Neural progenitor cell (in vitro differentiated cells): Measurements from ENCODE around the gene WDR20. TPM values are rescaled to one million over a fixed set of nuclear protein-coding genes. Genes with fewer than 3 reads are reported as not detected.
"Not testable (repeated sequence)": the region's sequence is repeated elsewhere in the genome, so short reads cannot be mapped to it uniquely, and the experiment has no call there.

Experiments used
- DNase-seq: peaks from one replicate; pipeline ENCODE4 v3.0.0-alpha.2; 2016; ENCODE audit warnings: low spot score
- H2AFZ ChIP-seq: fragments of 200-600 bp; sonication (generic); replicated peaks from 2 replicates; pipeline ENCODE4 v1.6.1; 2016; ENCODE audit warnings: antibody characterized with exemption
- H3F3A ChIP-seq: fragments of 200-600 bp; sonication (generic); 2 replicates; pipeline ENCODE4 v1.6.1; 2016; ENCODE audit warnings: antibody characterized with exemption, low read depth
- H3K27ac ChIP-seq: fragments of 200-600 bp; sonication (generic); 2 replicates; pipeline ENCODE4 v1.5.1; 2016; ENCODE audit warnings: mild to moderate bottlenecking
- H3K27me3 ChIP-seq: fragments of 200-600 bp; sonication (generic); 2 replicates; pipeline ENCODE4 v1.6.1; 2016; ENCODE audit warnings: mild to moderate bottlenecking, moderate library complexity
- H3K36me3 ChIP-seq: fragments of 200-600 bp; sonication (generic); 2 replicates; pipeline ENCODE4 v1.5.1; 2016
- H3K4me1 ChIP-seq: fragments of 200-600 bp; sonication (generic); 2 replicates; pipeline ENCODE4 v1.6.1; 2016; ENCODE audit warnings: mixed run types
- H3K4me2 ChIP-seq: fragments of 200-600 bp; sonication (generic); 2 replicates; pipeline ENCODE4 v1.6.1; 2016
- H3K4me3 ChIP-seq: fragments of 200-600 bp; sonication (generic); 2 replicates; pipeline ENCODE4 v1.5.1; 2016
- H3K79me2 ChIP-seq: fragments of 200-600 bp; sonication (generic); 2 replicates; pipeline ENCODE4 v1.6.1; 2016; ENCODE audit warnings: low read depth
- H3K9ac ChIP-seq: fragments of 200-600 bp; sonication (generic); 2 replicates; pipeline ENCODE4 v1.6.1; 2016
- H3K9me3 ChIP-seq: fragments of 200-600 bp; sonication (generic); 2 replicates; pipeline ENCODE4 v1.5.1; 2016; ENCODE audit warnings: low read depth
- H4K20me1 ChIP-seq: fragments of 200-600 bp; sonication (generic); 2 replicates; pipeline ENCODE4 v1.6.1; 2016; ENCODE audit warnings: low read depth
- H3K27ac Mint-ChIP-seq: 3 replicates; pipeline ENCODE4 v1.8.0; 2021; ENCODE audit warnings: mixed read lengths
- H3K27me3 Mint-ChIP-seq: 2 replicates; pipeline ENCODE4 v1.8.0; 2022; ENCODE audit warnings: low read depth, mild to moderate bottlenecking, inconsistent platforms, moderate library complexity, mixed read lengths; ENCODE audit not compliant: insufficient read depth
- H3K36me3 Mint-ChIP-seq: 3 replicates; pipeline ENCODE4 v1.8.0; 2021; ENCODE audit warnings: mixed read lengths
- H3K4me1 Mint-ChIP-seq: 3 replicates; pipeline ENCODE4 v1.8.0; 2021; ENCODE audit warnings: mixed read lengths
- H3K4me3 Mint-ChIP-seq: 3 replicates; pipeline ENCODE4 v1.8.0; 2021; ENCODE audit warnings: mild to moderate bottlenecking, moderate library complexity, mixed read lengths
- H3K9me3 Mint-ChIP-seq: 3 replicates; pipeline ENCODE4 v1.8.0; 2020; ENCODE audit warnings: mixed read lengths
- CTCF ChIP-seq: fragments of 200-600 bp; sonication (generic); IDR thresholded peaks from 2 replicates; pipeline ENCODE4 v1.5.1; 2017; ENCODE audit warnings: antibody characterized with exemption, mild to moderate bottlenecking
- EZH2 ChIP-seq: fragments of 200-600 bp; sonication (generic); IDR thresholded peaks from 2 replicates; pipeline ENCODE4 v1.6.1; 2017; ENCODE audit warnings: antibody characterized with exemption, mild to moderate bottlenecking, moderate library complexity
- EZH2phosphoT487 ChIP-seq: fragments of 200-600 bp; sonication (generic); IDR thresholded peaks from 2 replicates; pipeline ENCODE4 v1.6.1; 2017; ENCODE audit warnings: antibody characterized with exemption
- total RNA-seq: library from RNA; depleted of rRNA; stranded (reverse); fragments of >200 nt; gene quantifications from 2 replicates; pipeline ENCODE4 v1.2.3, GENCODE V29; 2015; ENCODE audit warnings: low replicate concordance

The WDR20 gene
- total RNA-seq, 1 donor from 2014 or later: 22.4 TPM

GRCh38 chr14:102171173-102172020 is 31.7 kb downstream of the WDR20 start:
- Mint-ChIP-seq H3K27me3 (no peaks in the 10 kb centered on the region), H3K36me3 (peaks cover 4% of the 10 kb centered on the region), H3K9me3 (peaks cover 7% of the 10 kb centered on the region), H3K27ac (no peak overlapping the region), H3K4me1 (peaks cover 11% of the 10 kb centered on the region), H3K4me3 (no peak overlapping the region)
- Histone ChIP-seq H3K4me2 (no peak overlapping the region), H3K27me3 (no peaks in the 10 kb centered on the region), H3F3A (no peaks in the 10 kb centered on the region), H4K20me1 (peaks cover 29% of the 10 kb centered on the region), H3K27ac (peak overlapping the region; percentile 25), H3K9ac (no peak overlapping the region), H3K4me3 (no peak overlapping the region), H3K36me3 (no peaks in the 10 kb centered on the region), H2AFZ (no peak overlapping the region), H3K9me3 (no peaks in the 10 kb centered on the region), H3K79me2 (peaks cover 84% of the 10 kb centered on the region), H3K4me1 (peaks cover 9% of the 10 kb centered on the region)
- TF ChIP-seq EZH2: no peak
- no peak for TF ChIP-seq CTCF
- TF ChIP-seq EZH2phosphoT487: no peak
- no peak for DNase-seq

GRCh38 chr14:102172021-102172272 is 32.2 kb downstream of the WDR20 start:
- H4K20me1 ChIP-seq: peaks cover 25% of the 10 kb centered on the region

GRCh38 chr14:102172721-102173120 is 33.0 kb downstream of the WDR20 start:
- not testable (repeated sequence) for H3K9ac ChIP-seq, H3K4me1 ChIP-seq, DNase-seq, H3K9me3 Mint-ChIP-seq, H3K36me3 ChIP-seq, H3K27me3 ChIP-seq, H3K36me3 Mint-ChIP-seq, H3K4me3 ChIP-seq, H3K27me3 Mint-ChIP-seq, H3K27ac Mint-ChIP-seq, H3K4me3 Mint-ChIP-seq, H3K4me2 ChIP-seq, H3F3A ChIP-seq, H2AFZ ChIP-seq, H3K9me3 ChIP-seq, H3K27ac ChIP-seq
- peaks cover 11% of the 10 kb centered on the region for H3K4me1 Mint-ChIP-seq
- Histone ChIP-seq H4K20me1 (peaks cover 26% of the 10 kb centered on the region), H3K79me2 (peaks cover 85% of the 10 kb centered on the region)

More at GRCh38 chr14:102172021-102172272, 32.2 kb downstream of the WDR20 start:
- not testable (repeated sequence) for H3K4me3 Mint-ChIP-seq, H3K4me2 ChIP-seq, H3K27ac Mint-ChIP-seq, H3K4me3 ChIP-seq, H3K27me3 ChIP-seq, H3K36me3 Mint-ChIP-seq, H3K9ac ChIP-seq, H3K27ac ChIP-seq, H3K36me3 ChIP-seq, H3K27me3 Mint-ChIP-seq, H3K4me1 ChIP-seq, H3K9me3 ChIP-seq, H3F3A ChIP-seq, H2AFZ ChIP-seq, DNase-seq, H3K9me3 Mint-ChIP-seq
- peaks cover 85% of the 10 kb centered on the region for H3K79me2 ChIP-seq
- peaks cover 11% of the 10 kb centered on the region for H3K4me1 Mint-ChIP-seq

- TF ChIP-seq EZH2 (no peak), CTCF (no peak), EZH2phosphoT487 (no peak)
- Histone ChIP-seq H3K36me3 (no peaks in the 10 kb centered on the region), H3F3A (no peaks in the 10 kb centered on the region), H3K4me3 (no peak overlapping the region), H3K9me3 (no peaks in the 10 kb centered on the region), H3K79me2 (peaks cover 80% of the 10 kb centered on the region), H3K27ac (no peak overlapping the region), H3K9ac (no peak overlapping the region), H3K4me1 (peaks cover 13% of the 10 kb centered on the region), H2AFZ (no peak overlapping the region), H4K20me1 (peaks cover 37% of the 10 kb centered on the region), H3K27me3 (no peaks in the 10 kb centered on the region), H3K4me2 (no peak overlapping the region)
- H3K4me3 Mint-ChIP-seq: no peak overlapping the region
- H3K27ac Mint-ChIP-seq: no peak overlapping the region
- no peaks in the 10 kb centered on the region for H3K27me3 Mint-ChIP-seq
- H3K9me3 Mint-ChIP-seq: peaks cover 7% of the 10 kb centered on the region
- DNase-seq: no peak
- peaks cover 6% of the 10 kb centered on the region for H3K36me3 Mint-ChIP-seq
- peaks cover 5% of the 10 kb centered on the region for H3K4me1 Mint-ChIP-seq
Measured at GRCh38 chr14:102177161-102177560, 37.5 kb downstream of the WDR20 start.
